GM19025 (cell line): ENCODE measurements around the gene SCIN.
A peak's percentile ranks its signal among the peaks of the same experiment; 100 is the strongest.
"Not testable (repeated sequence)": the region's sequence is repeated elsewhere in the genome, so short reads cannot be mapped to it uniquely, and the experiment has no call there.

Experiments used
- ATAC-seq: cut with Tn5 transposase; IDR thresholded peaks from one replicate; pipeline ENCODE4 v1.9.1; 2021; ENCODE audit warnings: mild to moderate bottlenecking, low read depth, moderate library complexity; ENCODE audit not compliant: unreplicated experiment

SCIN gene

DNA sequence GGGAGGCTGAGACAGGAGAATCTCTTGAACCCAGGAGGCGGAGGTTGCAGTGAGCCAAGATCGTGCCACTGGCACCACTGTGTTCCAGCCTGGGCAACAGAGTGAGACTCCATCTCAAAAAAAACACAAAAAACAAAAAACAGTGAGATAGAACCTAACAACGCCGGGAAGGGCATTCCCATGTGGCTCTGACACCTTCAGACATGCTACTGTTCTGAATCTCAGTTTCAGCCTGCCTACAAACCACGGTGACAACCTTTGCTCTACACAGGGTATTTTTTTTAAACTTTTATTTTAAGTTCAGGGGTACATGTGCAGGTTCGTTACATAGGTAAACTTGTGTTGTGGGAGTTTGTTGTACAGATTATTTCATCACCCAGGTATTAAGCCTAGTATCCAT lies 74.7 kb downstream of the SCIN start:
- ATAC-seq = peak; percentile 49

DNA sequence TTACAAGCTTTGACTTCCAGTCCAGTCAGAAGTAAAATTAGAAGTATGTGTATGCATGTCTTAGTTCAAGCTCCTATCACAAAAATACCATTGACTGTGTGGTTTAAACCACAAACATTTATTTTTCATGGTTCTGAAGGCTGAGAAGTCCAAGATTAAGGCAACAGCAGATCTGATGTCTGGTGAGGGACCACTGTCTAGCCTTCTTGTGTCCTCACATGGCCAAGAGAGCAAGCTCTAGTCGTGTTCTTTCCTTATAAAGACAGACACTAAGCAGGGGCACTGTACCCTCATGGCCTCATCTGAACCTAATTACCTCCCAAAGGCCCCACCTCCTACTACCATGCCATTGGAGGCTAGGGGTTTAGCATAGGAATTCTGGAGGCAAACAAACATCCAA lies 75.6 kb downstream of the SCIN start:
- ATAC-seq = no peak

DNA sequence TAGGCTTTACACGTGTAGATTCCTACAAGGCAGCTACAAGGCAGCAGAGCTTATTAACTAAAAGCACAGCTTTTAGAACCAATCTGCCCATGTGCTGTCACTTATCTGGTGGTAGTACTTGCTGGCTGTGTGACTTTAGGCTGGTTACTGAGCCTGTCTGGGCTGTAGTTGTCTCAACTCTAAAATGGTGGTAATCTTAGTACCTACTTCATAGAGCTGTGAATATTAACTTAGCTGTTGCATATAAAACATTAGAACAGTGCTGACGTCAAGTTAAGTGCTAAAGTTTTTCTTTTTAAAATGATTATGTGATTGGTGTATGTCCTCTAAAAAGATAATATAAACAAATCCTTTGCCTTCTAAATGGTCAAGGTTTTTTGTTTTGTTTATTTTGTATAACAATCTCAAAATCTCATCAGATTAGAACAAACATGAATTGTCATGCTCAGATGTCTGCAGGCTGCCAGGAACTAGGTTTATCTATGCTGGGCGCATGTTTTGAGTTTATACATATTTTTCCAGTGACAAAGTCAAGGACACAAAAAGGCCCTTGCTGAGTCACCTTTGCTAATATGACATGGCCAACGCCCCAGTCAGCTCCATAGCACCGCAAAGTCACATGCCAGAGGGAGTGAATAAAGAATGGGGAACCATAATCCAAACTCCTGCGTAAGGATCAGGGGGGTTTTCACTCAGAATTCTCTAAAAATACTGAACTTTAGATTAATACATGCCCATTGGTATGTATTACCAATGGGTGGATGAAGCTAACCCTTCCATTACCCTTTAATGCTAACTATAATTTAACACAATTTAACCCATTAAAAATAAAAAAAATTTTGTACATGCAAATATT lies 77.1 kb downstream of the SCIN start:
- ATAC-seq = no peak

DNA sequence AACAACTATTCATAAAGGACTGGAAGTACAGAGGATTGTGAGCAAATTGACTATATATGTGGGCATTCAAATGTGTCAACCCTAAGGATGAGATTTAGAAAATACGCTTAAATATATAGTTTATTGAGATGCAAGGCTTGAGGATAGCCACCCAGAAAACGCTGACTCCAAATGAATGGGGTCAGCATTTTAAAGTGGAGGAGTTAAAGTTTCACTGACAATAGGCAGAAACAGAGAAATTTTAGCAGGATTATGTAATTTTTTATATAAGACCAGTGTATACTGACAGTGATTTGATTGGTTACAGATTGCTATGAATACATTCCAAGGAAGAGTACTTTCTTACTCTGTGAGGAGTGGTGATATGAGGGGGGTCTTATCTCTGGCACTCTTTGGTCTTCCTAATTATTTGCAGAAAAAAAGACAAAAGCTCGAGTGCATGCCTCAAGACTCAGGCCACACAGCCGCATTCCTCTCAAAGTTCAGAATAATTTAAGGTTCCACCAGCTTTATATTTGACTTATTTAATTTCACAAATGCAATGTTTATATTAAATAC lies 78.3 kb downstream of the SCIN start:
- no peak for ATAC-seq

DNA sequence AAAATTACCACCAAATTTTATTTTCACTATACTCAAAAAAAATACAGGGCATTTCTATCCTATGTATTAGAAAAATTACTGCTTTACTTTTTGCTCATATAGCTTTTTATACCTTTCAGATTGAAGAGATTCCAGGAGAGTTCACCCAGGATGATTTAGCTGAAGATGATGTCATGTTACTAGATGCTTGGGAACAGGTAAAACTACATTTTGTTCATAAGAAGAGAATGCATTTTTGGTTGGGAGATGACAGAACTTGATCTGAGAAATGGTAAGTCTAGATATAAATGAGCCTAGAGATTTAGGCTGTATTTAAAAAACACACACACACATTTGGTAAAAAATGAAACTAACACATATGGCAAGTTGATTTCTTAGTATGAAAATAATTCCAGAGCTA lies 78.8 kb downstream of the SCIN start:
- no peak for ATAC-seq

DNA sequence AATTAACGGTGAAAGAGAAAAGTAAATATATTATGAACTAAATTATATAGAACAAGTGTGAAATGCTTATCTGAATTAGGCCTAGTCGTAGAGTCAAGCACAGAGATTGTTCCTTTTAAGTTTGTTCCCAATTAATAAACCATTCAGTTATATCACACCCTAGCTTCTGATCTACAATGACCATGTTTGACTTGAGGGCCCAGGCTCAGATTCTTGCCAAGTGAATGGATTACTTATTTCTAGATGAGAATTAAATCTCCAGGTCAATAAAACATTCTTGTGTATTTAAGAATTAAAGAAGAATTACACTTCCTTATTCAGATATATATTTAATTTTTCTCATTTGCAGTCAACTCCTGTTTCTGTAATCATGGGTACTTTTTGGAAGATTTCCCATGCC lies 79.6 kb downstream of the SCIN start:
- ATAC-seq = no peak

DNA sequence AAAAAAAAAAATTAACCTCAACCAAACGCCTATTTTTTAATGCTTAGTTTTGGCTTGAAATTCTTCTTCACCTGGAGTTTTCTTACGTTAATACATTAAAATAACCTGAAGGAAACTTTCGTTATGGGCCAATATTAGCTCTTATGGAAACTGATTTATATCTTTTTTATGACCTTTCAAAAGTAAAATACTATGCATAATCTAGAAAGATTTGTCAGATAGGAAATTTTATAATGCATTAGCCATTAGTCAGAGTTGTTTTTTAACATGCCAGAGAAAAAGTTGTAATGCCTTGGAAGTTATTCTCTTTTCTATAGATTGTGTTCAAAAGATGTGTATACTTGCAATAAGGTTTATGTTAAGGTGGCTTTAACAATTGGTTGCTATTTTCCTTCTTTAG lies 82.6 kb downstream of the SCIN start:
- no peak for ATAC-seq

DNA sequence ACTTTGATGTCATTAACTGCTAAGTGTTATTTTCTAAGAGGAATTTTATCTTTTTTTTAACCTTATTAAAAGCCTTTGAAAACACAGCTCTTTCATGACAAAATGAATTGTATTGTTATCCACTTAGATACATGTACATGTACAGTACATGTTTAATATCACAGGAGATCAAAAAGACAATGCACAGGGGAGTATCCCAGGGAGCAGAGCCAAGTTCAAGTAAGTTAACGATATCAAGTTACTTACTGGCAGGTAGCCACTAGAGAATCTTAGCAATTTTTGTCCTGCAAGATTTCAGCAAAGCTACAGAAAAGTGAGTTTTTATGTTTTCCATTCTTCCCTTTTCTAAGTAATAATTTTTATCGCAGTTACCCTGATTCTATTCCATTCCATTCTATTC lies 83.0 kb downstream of the SCIN start:
- no peak for ATAC-seq

DNA sequence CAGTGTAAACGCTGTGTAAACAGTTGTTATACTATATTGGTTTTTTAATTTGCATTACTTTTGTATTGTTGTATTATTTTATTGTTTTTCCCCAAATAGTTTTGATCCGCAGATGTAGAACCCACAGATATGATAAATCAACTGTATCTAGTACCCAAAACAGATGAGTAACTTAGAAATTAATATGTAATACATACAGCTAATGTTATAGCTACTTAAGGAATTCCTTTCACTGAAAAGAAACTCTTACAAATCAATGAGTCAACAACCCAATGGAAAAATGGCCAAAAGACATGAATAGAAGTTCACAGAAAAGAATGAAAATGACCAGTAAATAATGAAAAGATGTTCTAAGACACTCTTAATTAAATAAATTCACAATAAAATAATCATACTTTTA lies 84.6 kb downstream of the SCIN start:
- no peak for ATAC-seq

DNA sequence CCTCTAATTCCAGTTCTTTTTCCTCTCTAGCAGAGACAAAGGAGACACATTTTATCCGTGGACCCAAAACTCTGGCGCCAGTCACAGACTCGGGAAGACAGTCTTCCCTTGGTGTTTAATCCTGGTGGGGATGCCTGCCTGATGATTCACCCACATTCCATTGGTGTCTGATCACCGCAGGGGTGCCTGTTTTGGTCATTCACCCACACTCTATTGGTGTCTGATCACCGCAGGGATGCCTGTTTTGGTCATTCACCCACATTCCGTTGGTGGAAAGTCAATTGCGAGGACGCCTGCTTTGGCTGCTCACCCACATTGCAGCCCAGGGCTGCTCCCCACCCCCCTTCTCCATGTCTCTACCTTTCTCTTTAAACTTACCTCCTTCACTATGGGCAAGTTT lies 89.9 kb downstream of the SCIN start:
- ATAC-seq = not testable (repeated sequence)

DNA sequence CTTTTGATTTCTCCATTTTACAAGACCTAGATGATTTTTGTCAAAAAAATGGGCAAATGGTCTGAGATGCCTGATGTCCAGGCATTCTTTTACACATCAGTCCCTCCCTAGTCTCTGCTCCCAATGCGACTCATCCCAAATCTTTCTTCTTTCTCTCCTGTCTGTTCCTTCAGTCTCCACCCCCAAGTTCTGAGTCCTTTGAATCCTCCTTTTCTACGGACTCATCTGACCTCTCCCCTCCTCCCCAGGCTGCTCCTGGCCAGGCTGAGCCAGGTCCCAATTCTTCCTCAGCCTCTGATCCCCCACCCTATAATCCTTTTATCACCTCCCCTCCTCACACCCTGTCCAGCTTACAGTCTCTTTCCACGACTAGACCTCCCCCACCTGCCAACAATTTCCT lies 90.5 kb downstream of the SCIN start:
- ATAC-seq = not testable (repeated sequence)

DNA sequence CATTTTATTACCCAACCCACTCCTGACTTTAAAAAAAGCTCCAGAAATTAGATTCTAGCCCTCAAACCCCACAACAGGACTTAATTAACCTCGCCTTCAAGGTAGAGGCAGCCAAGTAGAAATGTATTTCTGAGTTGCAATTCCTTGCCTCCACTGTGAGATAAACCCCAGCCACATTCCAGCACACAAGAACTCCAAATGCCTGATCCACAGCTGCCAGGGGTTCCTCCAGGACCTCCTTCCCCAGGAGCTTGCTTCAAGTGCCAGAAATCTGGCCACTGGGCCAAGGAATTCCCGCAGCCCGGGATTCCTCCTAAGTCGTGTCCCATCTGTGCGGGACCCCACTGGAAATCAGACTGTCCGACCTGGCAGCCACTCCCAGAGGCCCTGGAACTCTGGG lies 91.1 kb downstream of the SCIN start:
- ATAC-seq = no peak

DNA sequence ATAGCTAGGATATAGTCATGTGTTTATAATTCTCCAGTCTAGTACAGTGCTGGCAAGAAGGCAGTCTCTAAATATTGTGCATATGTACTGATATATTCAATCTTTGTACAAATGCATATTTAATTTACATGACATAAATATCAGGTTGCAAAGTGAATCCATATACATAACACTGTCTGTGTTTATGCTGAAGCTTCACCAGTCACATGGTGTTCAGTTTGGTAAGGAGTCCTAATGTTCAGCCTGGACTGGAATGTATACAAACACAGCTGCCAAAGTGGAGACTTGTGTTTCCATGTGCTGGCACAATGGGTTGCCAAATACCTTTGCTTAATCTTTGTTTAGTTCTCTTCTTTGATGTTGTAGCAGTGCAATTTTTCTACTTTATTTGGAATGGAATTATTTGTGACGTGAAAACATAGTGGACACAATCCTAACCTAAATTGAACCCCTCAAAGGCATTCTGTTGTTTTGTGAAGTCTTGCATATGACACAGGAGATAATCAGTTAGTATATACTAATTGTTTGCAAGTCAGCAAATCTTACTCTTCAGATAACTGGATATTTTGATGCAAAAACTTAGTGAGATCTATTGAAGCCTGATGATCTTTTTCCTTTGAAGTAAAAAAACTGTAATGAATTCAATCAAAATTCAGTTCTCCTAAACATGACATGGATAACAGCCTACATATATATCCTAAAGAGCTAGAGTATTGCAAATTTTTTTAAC lies 99.6 kb downstream of the SCIN start:
- ATAC-seq = no peak

DNA sequence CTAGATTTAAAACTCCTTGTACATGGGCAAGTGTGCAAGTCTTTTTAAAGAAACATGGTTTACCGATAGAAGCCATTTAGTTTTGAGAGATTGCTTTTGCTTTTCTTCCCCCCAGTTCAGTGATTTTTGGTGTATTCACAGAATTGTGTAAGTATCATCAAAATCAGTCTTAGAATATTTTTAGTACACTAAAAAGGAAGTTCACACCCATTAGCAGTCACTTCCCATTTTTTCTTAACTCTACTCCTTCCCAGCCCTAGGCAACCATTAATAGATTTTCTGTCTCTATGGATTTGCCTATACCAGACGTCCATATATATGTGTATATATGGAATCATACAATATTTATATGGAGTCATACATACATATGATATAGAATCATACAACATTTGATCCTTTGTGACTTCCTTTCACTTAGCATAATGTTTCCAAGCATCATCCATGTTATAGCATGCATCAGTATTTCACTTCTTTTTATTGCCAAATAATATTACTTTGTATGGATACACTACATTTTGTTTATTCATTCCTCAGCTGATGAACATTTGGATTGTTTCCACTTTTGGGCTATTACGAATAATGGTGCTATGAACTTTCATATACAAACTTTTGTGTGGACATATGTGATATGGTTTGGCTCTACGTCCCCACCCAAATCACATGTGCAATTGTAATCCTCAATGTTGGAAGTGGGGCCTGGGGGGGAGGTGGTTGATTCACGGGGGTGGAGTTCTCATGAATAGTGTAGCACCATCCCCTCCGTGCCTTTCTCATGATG lies 100.4 kb downstream of the SCIN start:
- no peak for ATAC-seq

DNA sequence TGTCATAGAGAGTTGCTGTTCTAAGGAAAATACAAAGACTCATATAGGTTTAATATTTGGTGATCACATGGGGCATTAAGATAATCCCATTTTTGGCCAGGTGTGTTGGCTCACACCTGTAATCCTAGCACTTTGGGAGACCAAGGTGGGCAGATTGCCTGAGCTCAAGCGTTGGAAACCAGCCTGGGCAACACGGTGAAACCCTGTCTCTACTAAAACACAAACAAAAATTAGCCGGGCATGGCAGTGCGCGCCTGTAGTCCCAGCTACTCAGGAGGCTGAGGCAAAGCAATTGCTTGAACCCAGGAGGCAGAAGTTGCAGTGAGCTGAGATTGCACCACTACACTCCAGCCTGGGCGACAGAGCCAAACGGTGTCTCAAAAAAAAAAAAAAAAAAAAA lies 102.9 kb downstream of the SCIN start:
- ATAC-seq = not testable (repeated sequence)

DNA sequence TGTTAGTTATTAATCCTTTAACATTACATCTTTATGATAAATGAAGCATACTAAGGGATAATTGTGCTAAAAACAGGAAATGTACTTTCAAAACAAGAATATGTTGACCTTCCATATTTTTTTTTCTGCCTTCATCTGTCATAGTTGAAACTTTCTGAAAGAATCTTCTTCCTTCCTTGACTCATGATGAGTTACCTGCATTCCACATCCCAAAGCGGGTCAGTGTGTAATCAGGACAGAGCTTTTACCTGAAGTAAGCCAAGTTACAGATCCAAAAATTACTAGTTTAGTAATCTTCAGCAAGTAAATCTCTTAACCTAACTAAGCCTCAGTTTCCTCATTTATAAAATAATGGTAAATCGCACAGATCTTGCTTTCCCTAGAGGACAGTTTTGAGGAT lies 103.5 kb downstream of the SCIN start:
- ATAC-seq = no peak

DNA sequence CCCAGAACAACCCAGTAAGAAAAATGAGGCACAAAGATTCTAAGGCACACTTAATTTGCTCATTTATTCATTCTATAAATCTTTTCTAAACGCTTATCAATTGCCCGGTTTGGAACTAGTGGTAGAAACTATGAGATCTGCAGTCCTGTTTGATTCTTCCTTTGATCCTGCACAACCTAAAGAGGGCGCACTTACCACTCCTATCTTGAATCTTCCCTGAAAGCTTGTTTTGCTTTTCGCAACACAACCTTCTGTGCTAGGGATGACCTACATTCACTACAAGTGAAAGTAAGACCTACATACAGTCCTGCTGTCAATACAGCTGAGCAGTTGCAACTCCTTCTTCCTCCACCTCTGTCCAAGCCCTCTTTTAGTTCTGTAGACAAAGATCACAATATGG lies 104.3 kb downstream of the SCIN start:
- ATAC-seq = no peak

DNA sequence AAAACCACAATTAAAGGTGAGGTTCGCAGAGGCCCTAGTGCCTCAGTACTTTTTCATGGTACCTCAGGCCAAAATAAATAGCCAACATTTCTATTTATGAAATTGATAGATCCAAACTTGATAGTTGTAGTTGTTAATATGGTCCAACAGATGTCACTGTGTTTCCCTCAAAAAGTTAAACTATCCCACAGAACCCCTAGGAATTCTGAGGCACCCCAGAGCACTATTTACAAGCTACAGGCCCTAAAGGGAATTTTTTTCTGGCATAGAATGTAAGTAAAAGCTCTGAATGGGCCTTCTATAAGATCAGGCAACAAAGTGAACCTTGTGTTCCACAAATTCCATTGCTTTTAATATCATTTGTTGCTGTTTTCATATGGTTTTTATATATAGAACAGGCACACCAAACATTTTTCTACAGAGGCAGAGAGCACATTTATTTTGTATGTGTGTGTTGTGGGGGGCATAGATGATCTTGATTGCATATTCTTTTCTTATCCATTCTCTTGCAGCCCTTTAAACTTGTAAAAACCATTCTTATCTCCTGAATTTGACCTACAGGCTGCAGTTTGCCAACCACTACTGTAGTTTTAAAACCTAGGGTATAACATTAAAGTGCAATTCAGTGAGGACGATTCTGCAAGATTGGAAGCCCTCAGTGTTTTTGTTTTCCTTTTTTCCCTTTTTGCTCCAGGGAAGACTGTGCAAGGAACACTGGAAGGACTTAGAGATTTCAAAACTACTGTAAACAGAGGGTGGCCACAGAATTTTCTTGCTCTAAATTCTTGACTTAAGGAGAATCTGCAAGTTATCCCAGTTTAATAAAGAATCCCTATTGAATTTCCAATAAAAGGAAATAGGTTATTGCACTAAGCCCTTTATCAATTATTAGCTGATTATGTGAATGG lies 113.4 kb downstream of the SCIN start:
- ATAC-seq = no peak

DNA sequence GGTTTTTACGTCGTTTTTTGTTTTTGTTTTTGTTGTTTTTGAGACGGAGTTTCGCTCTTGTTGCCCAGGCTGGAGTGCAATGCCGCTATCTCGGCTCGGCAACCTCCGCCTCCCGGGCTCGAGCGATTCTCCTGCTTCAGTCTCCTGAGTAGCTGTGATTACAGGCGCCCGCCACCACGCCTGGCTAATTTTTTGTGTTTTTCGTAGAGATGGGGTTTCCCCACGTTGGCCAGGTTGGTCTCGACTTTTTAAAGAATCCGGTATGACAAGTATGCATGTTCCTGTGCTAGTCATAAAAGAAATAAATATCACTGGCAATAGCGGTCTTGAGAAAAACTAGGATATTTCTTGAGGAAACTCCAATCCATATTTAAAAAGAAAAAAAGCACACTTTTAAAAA lies 114.2 kb downstream of the SCIN start:
- no peak for ATAC-seq

DNA sequence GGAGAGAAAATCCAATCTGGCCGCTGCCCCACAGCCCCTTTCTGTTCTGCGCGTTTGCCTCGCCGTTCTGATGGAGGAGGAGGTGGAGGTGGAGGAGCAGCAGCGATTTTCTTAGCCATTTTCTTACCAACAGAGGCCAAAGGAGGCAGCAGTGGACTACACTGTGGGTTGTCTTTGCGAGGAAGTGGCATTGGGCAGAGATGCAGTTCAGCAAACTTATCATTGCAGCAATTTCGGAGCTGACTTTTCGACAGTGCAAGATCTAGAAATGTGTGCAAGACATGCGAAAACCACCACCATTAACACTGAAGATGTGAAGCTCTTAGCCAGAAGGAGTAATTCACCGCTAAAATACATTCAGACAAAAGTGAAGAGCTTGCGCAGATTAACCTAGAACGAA lies 115.0 kb downstream of the SCIN start:
- ATAC-seq = no peak
